GM21390 (cell line): ENCODE results near the gene CTCF.

ENCODE experiments used
- ATAC-seq: cut with Tn5 transposase; IDR thresholded peaks from one replicate; pipeline ENCODE4 v1.9.1; 2021; ENCODE audit not compliant: unreplicated experiment

The CTCF gene

GRCh38 chr16:67534431-67534830, 27.9 kb upstream of the CTCF start:
- no peak for ATAC-seq

DNA sequence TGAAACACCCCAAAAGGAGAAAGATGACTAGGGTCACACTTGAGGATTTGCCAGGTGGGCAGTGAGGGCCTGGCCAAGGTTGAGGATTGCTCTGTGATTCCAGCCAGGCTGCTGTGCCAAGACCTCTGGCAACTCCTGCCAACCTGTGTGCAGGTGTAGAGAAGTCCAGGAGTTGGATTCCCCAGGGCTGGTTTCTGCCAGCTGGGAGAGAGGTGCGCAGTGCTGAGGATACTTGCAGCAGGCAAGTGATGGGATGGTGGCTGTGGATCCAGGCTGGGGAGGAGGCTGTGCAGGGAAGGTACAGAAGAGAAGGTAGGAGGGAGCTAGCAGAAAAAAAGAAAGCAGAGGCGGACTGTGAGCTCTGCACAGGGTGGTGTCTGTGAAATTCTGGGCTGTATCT, 27.1 kb upstream of the CTCF start:
- ATAC-seq: no peak

DNA sequence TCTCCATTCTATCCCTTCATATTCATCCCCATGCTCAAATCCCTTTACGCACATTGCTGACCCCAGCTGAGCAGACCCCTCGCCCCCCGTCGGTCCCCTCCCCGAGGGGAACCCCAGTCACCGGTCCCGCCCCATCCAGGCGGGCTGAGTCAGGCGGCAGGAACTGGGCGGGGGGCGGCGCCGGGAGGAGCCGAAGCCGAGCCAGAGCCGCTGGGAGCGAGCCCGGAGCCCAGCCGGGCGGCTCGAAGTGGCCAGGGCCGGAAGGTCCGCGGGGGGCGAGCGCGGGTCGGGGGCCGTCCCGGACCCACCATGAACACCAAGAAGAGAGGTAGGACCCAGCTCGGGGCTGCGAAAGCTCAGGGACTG, 25.1 kb upstream of the CTCF start:
- no peak for ATAC-seq

DNA sequence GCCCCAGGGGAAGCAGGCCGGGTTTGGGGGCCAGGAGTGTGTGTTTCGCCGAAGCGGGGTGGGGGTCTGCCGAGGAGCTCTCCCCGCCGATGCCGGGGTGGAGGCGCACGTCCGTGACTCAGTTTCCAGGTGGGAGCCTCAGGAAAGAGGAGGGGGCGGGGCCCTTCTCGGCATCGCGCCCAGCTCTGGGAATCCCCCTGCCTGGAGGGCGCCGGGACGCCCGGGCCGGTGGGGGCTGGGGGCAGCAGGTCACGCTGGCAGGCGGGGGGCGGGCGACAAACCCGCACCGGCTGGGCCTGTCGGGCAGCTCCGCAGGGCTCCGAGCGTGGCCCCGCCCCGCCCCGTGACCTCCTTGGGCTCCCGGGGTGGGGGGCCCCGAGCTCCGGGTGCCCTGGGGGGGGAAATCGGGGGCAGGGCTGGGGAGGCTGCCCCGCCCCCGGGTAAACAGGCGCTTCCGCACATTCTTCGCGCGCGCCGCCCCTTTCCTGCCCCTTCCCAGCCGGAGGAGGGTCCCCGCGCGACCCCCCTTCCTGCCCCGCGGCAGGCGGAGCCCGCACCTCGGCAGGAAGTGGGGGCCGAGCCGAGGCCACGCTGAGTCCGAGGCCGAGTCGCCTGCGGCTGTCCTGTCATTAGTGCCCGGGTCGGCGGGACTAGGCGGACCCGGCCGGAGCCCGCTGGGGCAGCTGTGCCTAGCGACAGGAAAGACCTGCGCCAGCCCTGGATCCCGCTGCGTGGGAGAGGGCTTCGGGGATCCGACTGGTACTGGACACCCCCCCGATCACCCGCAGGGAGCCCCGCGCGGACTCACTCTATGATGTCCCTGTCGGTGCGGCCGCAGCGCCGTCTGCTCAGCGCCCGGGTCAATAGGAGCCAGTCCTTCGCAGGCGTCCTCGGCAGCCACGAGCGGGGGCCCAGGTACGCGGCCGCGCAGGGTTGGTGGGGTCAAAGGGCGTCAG, 24.4 kb upstream of the CTCF start:
- no peak for ATAC-seq

DNA sequence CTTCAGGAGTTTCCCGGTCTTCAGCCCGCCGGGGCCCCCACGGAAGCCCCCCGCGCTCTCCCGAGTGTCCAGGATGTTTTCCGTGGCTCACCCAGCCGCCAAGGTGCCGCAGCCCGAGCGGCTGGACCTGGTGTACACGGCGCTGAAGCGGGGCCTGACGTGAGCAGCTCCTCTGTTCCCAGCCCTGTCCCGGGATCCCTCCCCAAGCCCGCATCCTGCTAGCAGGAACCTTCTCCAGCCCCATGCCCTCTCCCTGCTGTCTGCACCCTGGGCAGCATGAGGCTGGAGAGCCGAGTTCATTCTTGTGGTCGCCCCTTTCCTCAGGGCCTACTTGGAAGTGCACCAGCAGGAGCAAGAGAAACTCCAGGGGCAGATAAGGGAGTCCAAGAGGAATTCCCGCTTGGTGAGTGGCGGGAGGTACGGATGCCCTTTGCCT, 23.6 kb upstream of the CTCF start:
- no peak for ATAC-seq

DNA sequence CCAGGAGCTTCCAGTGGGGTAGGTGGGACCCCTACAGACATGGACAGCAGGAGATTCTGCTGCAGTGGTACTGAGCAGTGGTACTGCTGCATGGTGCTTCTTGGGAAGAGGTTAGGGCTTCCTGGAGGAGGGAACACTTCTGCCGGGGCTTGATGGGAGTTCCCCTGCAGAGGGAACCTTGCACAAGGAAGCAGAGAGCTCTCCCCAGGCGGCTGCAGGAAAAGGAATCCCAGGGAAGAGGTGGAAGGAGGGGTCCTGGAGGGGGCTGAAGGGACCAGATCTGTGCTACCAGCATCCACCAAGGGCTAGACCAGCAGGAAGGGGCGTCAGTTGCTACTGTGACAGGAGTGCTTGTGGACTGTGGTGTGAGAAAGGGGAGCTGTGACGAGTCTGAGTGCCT, 23.1 kb upstream of the CTCF start:
- ATAC-seq: no peak

- ATAC-seq: no peak
Measured at GRCh38 chr16:67539691-67540635, 22.4 kb upstream of the CTCF start.

GRCh38 chr16:67540756-67541155, 21.6 kb upstream of the CTCF start:
- no peak for ATAC-seq

- ATAC-seq: no peak
Measured at GRCh38 chr16:67541391-67542263, 20.7 kb upstream of the CTCF start.

DNA sequence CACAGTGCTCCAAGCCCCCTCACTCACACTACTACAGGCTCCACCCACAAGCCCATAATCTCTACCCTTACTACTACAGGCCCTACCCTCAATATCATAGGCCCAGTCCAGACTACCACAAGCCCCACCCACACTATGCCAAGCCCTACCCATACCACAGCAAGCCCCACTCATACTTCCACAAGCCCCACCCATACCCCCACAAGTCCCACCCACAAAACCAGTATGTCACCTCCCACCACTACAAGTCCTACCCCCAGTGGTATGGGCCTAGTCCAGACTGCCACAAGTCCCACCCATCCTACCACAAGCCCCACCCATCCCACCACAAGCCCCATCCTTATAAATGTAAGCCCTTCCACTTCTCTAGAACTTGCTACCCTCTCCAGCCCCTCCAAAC, 19.9 kb upstream of the CTCF start:
- no peak for ATAC-seq

- ATAC-seq: no peak
Measured at GRCh38 chr16:67543036-67543435, 19.3 kb upstream of the CTCF start.

DNA sequence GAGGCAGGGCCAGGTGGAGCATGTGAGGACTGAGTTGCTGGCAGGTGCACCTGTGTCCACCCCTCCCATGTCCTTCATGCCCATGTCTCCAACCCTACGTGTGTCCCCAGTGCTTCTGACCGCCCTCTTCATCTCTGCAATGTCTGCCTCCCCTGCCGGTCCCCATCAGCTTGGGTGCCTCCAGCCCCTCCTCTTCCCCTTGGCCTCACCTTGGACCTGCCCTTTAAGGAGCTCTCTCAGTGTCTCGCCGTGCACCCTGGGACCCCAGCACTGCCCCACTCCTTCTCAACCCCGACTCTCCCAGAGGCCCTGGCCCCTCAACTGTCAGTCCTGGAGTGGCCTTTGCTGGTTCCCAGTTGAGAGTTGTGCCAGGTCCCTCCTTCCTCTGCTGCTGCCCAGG, 18.7 kb upstream of the CTCF start:
- no peak for ATAC-seq

DNA sequence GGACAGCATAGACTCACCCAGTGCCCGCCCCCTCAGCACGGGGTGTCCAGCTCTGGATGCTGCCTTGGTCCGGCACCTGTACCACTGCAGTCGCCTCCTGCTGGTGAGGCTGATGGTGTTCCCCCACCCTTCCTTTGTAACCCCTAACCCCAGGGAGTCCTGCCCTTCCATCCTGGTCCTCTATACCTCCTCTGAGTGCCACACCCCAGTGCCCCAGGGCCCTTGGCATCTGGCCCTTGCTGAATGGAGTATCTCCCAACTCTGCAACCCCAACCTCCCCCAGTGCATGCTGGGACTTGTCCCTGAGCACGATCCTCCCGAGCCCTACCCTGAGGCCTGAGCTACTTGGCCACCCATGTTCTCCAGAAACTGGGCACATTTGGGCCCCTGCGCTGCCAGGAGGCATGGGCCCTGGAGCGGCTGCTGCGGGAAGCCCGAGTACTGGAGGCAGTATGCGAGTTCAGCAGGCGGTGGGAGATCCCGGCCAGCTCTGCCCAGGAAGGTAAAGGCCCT, 17.9 kb upstream of the CTCF start:
- ATAC-seq: no peak

GRCh38 chr16:67544844-67545664, 17.3 kb upstream of the CTCF start:
- no peak for ATAC-seq

GRCh38 chr16:67545665-67546024, 16.7 kb upstream of the CTCF start:
- no peak for ATAC-seq

DNA sequence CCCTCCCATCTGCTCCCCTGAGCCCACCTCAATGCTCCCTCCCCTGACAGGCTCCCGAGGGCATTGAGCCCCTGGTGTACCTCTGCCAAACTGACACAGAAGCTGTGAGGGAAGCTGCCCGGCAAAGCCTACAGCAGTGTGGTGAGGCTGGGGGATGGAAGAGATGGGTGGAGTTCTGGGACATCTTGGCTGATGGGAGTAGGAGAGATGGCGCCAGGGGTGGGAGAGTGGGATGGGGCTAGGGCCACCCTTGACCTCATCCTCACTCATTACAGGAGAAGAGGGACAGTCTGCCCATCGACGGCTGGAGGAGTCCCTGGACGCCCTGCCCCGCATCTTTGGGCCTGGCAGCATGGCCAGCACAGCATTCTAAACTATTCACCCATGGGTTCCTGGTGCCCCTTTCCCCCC, 16.2 kb upstream of the CTCF start:
- ATAC-seq: no peak

- ATAC-seq: no peak
Measured at GRCh38 chr16:67546761-67547422, 15.4 kb upstream of the CTCF start.

DNA sequence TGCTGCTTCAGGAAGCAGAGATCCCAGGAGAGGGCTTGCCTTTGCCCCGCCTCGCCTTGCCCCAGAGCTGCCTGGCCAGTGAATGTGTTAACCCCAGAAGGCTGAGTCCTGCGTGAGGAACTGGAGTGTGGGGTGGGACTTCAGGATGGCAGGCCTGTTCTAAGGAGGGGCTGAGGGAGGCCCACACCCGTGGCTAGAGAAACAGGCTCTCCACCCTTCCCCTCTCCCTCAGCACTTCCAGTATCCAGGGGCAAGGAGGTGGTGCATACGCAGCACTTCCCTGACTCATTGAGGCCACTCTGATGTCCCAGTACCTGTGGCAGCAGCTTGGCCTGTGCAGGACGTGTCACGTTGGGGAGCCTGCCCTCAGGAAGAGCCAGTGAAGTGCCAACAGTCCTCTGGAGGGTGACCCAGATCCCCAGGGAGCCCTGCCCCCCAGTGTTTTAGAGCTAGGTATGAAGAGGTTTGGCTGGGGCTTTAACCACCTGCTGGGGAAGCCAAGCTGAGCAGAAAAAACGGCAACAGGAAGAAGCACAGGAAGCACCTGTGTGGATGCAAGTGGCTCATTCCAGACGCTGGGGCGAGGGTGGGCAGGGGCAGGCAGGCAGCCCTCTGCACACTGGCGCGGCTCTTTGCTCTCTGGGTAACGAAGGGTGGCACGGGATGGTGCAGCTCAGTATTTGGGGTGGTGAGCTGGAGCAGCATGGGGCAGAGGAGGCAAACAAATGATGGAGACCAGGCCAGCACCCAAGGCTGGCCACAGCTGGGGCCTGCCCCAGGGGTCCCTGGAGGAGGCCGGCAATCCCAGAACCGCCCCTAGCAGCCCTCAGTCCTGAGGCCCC, 14.7 kb upstream of the CTCF start:
- no peak for ATAC-seq
